Astrocyte of the cerebellum (primary cell): Measurements from ENCODE around the gene TACR1.

ENCODE experiments used
- DNase-seq: peaks from one replicate; pipeline ENCODE4 v3.0.0-alpha.2; 2011; ENCODE audit warnings: low read depth
- H3K4me3 ChIP-seq: 2 replicates; pipeline ENCODE4 v1.5.1; 2011; ENCODE audit warnings: mild to moderate bottlenecking, low read depth, low read length, moderate library complexity
- in situ Hi-C: cut with HindIII; loops from 2 replicates; pipeline ENCODE4 v1.10.0; 2017; ENCODE audit warnings: low sequenced_read_pairs
- TF ChIP-seq, protein P1 (sequence below): IDR thresholded peaks from 2 replicates; pipeline ENCODE4 v1.5.1; 2012; ENCODE audit warnings: low read length, low read depth, moderate library complexity, mild to moderate bottlenecking; ENCODE audit errors: missing control alignments

Gene TACR1

GRCh38 chr2:75041226-75041625, 158.1 kb downstream of the TACR1 start:
- no peak overlapping the region for H3K4me3 ChIP-seq
- TF ChIP-seq, protein P1, sequence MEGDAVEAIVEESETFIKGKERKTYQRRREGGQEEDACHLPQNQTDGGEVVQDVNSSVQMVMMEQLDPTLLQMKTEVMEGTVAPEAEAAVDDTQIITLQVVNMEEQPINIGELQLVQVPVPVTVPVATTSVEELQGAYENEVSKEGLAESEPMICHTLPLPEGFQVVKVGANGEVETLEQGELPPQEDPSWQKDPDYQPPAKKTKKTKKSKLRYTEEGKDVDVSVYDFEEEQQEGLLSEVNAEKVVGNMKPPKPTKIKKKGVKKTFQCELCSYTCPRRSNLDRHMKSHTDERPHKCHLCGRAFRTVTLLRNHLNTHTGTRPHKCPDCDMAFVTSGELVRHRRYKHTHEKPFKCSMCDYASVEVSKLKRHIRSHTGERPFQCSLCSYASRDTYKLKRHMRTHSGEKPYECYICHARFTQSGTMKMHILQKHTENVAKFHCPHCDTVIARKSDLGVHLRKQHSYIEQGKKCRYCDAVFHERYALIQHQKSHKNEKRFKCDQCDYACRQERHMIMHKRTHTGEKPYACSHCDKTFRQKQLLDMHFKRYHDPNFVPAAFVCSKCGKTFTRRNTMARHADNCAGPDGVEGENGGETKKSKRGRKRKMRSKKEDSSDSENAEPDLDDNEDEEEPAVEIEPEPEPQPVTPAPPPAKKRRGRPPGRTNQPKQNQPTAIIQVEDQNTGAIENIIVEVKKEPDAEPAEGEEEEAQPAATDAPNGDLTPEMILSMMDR: no peak
- no peak for DNase-seq
- in situ Hi-C loops: no loop called here

- TF ChIP-seq, protein P1: no peak
- DNase-seq: no peak
- H3K4me3 ChIP-seq: no peak overlapping the region
- in situ Hi-C loops: no loop called here
Measured at GRCh38 chr2:75035444-75036353, 163.6 kb downstream of the TACR1 start.

- in situ Hi-C loops: no loop called here
- no peak overlapping the region for H3K4me3 ChIP-seq
- DNase-seq: no peak
- TF ChIP-seq, protein P1: no peak
Measured at GRCh38 chr2:75033516-75033915, 165.8 kb downstream of the TACR1 start.

DNA sequence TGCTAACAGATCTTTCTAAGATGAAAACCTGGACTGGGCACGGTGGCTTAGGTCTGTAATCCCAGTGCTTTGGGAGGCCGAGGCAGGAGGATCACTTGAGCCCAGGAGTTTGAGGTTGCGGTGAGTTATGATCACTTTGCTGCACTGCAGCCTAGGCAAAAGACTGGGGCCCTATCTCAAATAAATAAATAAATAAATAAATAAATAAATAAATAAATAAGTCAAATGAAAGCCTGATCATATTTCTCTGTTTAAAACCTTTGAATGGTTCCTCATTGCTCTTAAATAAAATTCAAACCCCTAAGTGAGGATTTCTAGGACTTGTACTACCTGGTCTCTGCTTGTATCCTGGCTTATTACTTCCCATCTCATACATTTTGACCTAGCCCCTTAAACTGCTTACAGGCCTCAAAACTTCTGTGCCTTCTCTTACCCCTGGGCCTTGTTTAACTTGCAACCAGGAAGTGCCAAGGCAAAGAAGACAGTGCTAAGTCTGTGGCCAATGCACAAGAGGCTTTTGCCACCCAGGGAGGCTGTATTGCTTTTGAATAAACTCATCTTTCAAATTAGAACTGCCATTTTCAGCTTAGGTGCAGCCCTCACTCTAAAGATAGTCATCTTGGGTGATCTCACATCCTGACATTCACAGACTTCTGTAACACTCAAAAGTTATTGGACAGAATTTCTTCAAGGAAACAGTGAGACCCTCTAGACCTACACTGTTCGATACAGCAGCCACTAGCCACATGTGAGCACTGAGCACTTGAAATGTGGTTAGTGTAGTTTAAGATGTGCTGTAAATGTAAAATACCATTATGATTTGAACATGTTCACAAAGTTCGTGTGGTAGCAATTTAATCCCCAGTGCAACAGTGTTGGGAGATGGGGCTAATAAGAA, 167.2 kb downstream of the TACR1 start:
- in situ Hi-C loops: no loop called here
- H3K4me3 ChIP-seq: no peak overlapping the region
- no peak for DNase-seq
- TF ChIP-seq, protein P1: no peak

DNA sequence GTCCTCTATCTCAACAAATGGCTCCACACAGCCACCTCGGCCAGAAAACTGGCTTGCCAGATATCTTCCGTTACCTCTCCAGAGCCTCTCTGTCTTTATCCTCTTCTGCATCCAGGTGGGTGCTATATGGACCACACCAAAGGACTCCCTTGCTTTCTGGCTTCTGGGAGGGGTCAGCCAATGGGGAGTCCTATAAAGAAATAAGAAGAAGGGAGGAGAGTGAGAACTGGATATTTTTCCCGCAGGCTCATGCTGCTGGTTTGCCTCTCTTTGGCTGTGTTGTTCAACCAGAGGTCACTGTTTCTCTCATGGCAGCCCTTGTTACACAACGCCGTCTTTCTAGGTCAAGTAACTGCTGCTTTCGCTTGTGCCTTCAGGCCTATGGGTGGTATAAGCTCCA, 168.1 kb downstream of the TACR1 start:
- in situ Hi-C loops: no loop called here
- no peak for DNase-seq
- H3K4me3 ChIP-seq: no peak overlapping the region
- TF ChIP-seq, protein P1: no peak

GRCh38 chr2:75030218-75031009, 168.9 kb downstream of the TACR1 start:
- H3K4me3 ChIP-seq: no peak overlapping the region
- DNase-seq: no peak
- in situ Hi-C loops: no loop called here
- TF ChIP-seq, protein P1: no peak
